Left renal pelvis (tissue), 4 donors: Measurements from ENCODE around the gene IKBKG. TPM values are rescaled to one million over a fixed set of nuclear protein-coding genes. Genes with fewer than 3 reads are reported as not detected.
"Not testable (repeated sequence)": the region's sequence is repeated elsewhere in the genome, so short reads cannot be mapped to it uniquely, and the experiment has no call there.

Source experiments
- DNase-seq, 4 donors: peaks; one replicate each; pipeline ENCODE4 v3.0.0-alpha.2; 2013; ENCODE audit warnings: low read depth in 4 of 4, low spot score in 3 of 4
- polyA plus RNA-seq, 4 donors: library from polyadenylated mRNA; unstranded; fragments of 120-200 nt; gene quantifications; one replicate each; pipeline ENCODE4 v1.2.1, GENCODE V29; 2013; ENCODE audit not compliant: insufficient read length in 4 of 4

The IKBKG gene
- polyA plus RNA-seq, 4 donors, result 12.3 to 19.1 (median 14.4) TPM

DNA sequence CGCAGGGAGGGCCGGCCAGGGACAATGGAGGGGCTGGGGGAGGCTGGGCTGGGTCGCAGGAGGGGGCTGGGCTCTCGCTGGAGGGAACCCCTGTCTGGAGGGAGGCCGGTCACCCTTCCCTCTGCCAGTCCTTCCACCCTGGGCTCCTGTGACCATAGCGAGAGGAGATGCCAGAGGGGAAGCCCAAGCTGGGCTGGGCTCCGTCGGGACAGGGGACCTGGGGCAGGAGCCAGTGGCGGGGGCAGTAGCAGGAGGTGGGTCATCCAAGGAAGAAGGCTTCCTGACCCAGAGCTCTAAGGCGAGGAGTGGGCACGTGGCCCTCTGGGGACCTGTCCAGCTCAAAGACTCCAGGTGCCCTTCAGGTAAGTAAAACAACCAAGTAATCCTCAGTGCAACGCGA lies 54.8 kb downstream of the IKBKG start:
- DNase-seq, result no peak

DNA sequence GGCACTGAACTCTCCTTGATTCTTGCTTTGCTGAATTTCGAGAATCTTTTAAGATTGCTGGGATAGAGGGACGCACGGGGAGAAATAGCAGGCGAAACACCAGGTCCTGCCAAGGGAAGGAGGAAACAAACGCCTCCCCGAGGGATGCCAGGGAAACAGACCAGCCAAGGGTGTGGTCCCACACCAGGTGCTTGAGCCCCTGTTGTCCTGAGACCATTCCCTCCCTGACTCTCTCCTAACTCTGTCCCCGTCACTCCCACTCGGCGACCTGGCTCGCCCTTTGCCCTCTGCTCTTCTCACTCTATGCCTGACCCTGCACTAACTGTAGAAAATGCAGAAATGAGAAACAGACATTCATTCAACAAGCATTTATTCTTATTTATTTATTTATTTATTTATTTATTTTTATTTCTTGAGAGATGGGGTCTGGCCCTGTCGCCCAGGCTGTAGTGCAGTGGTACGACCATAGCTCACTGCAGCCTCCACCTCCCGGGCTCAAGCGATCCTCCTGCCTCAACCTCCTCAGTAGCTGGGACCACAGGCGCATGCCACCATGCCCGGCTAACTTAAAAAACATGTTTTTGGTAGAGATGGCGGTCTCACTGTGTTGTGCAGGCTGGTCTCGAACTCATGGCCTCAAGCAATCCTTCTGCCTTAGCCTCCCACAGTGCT lies 55.5 kb downstream of the IKBKG start:
- DNase-seq, result no peak

DNA sequence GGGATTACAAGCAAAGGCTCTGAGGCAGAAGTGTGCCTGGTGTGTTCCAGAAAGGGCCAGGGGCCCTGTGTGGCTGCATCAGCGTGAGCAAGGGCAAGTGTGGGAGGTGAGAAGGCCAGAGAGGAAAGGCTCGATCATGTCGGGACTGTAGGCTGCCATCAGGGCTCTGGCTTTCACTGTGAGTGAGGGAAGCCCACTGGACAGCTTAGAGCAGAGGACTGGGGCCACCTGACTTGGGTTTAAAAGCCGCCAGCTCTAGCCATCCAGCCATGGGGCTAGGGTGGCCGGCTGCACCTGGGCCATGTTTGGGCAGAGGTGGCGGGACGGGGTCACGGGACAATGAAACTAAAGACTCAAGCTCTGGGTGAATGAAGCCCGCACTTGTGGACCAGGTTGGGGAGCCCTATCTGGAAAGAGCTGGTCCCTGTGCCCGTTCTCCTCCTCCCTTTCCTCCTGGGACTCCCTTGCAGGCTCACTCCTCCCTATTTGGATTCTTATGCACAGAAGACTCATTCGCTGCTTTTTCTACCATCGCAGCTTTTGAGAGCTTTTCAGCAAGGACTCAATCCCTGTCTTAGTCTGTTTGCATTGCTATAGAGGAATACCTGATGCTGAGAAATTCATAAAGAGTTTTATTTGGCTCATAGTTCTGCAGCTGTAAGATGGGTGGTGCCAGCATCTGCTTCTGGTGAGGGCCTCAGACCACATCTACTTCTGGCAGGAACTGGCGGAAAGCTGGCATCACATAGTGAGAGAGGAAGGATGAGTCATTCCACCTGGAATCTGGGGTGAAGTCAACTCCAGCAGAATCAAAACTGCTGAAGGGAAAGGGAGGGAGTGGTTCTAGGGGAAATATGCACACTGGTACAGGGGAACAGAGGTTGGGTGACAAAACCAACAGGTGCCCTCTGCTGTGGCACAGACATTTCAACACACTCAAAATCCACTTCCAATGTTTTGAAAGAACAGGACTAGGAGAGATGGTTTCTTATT lies 56.3 kb downstream of the IKBKG start:
- no peak for DNase-seq

DNA sequence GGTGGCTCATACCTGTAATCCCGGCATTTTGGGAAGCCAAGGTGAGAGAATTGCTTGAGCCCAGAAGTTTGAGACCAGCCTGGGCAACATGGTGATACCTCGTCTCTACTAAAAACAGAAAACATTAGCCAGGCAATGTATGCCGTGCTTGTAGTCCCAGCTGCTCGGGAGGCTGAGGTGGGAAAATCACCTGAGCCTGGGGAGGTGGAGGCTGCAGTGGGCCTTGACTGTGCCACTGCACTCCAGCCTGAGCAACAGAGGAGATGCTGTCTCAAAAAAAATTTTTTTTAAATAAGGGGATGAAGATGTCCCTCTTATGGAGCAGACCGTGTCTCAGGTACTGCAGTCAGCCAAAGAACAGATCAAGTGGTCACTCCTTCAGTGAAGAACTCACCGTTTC lies 58.1 kb downstream of the IKBKG start:
- DNase-seq, result no peak

DNA sequence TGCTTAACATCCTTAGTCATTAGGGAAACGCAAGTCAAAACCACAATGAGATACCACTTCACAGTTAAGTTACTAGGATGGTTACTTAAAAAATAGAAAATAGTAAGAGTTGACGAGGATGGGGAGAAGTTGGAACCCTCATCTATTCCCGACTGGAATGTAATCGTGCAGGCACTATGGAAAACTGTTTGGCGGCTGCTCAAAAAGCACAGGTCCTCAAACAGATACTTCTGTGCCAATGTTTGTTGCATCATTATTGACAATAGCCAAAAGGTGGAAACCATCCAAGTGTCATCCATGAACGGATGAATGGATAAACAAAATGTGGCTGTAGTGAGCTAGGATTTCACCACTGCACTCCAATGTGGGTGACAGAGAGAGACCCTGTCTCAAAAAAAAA lies 60.0 kb downstream of the IKBKG start:
- DNase-seq, result no peak

DNA sequence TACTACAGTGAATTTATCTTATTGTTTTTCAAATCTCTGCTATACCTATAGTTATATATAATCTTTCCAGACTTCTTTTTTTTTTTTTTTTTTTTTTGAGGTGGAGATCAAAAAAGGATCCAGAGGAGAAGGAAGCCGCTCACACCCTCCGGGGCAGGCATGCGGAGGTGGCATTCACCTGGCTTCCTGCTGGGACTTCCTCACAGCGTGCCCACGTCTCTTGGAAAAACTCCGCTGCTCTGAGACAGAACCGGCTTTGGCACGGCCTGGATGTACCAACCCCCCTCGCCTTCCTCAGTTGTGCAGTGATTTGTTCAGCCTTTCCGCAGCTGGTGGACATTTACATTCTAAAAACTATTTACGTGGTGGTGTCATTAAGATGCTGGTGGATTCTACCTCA lies 60.6 kb downstream of the IKBKG start:
- not testable (repeated sequence) for DNase-seq

DNA sequence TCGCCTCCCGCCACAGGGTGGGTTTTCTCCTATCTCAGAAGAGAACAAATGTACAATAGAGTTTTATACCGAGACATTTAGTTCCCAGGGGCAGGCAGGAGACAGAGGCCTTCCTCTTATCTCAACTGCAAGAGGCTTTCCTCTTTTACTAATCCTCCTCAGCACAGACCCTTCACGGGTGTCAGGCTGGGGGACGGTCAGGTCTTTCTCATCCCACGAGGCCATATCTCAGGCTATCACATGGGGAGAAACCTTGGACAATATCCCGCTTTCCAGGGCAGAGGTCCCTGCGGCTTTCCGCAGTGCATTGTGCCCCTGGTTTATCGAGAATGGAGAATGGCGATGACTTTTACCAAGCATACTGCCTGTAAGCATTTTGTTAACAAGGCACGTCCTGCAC lies 61.4 kb downstream of the IKBKG start:
- not testable (repeated sequence) for DNase-seq

DNA sequence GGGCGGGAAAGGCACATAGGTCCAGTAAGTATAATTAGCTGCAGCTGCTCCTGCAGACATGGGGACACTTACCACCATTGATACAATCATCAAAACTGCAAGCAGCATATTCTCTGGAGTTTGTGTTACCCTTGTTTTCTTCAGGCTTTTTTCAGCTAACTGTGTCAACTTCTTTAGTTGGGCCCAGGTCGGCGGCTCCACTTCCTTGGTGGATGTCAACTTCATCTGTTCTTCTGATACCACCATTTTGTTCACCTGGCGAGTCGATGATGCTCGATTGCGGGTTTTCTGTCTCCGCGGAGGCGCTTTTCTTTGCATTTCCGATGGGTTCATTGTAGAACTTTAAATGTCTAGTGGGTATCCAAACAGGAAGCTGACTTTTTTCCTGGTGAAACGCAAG lies 63.7 kb downstream of the IKBKG start:
- DNase-seq, result not testable (repeated sequence)

DNA sequence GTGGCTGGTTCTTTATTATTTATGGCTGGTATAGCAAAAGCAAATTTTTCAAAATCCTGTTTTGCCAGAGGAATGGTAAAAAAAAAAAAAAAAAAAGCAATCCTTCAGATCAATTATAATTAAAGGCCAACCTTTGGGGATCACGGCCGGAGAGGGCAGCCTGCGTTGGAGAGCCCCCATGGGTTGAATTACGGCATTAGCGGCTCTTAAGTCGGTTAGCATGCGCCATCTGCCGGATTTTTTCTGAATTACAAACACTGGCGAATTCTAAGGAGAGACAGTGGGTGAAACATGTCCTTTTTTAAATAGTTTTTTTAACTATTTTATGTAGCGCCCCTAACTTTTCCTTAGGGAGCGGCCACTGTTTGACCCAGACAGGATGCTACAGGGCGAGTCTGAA lies 66.2 kb downstream of the IKBKG start:
- not testable (repeated sequence) for DNase-seq

Other genes starting within 250 kb of the IKBKG start
- 100 to 1,000 TPM; 390 to 584 (median 487) TPM for gene FLNA, start 173.0 kb upstream of the IKBKG start, polyA plus RNA-seq
- 10 to 100 TPM; 59.5 to 75.9 (median 68.4) TPM for gene EMD, start 168.3 kb upstream of the IKBKG start, polyA plus RNA-seq
- 1,000 to 10,000 TPM; 2,891 to 3,494 (median 3,187) TPM for gene RPL10, start 149.2 kb upstream of the IKBKG start, polyA plus RNA-seq
- 10 to 100 TPM; 10.1 to 16.5 (median 12.0) TPM for gene DNASE1L1, start 138.4 kb upstream of the IKBKG start, polyA plus RNA-seq
- 10 to 100 TPM; 23.9 to 50.8 (median 33.3) TPM for gene TAFAZZIN, start 136.1 kb upstream of the IKBKG start, polyA plus RNA-seq
- 100 to 1,000 TPM in 3 of 4 donors, 10 to 100 TPM in 1; 90.0 to 165 (median 151) TPM for gene ATP6AP1, start 118.9 kb upstream of the IKBKG start, polyA plus RNA-seq
- gene GDI1, start 110.5 kb upstream of the IKBKG start, polyA plus RNA-seq, result 100 to 1,000 TPM; 120 to 154 (median 127) TPM
- gene FAM50A, start 103.5 kb upstream of the IKBKG start, polyA plus RNA-seq, result 10 to 100 TPM; 44.1 to 52.3 (median 46.7) TPM
- 10 to 100 TPM; 45.2 to 69.6 (median 53.6) TPM for gene PLXNA3, start 89.3 kb upstream of the IKBKG start, polyA plus RNA-seq
- 10 to 100 TPM; 11.2 to 14.8 (median 12.2) TPM for gene LAGE3, start 68.3 kb upstream of the IKBKG start, polyA plus RNA-seq
- 10 to 100 TPM; 19.9 to 29.3 (median 27.1) TPM for gene UBL4A, start 61.0 kb upstream of the IKBKG start, polyA plus RNA-seq
- gene SLC10A3, start 57.0 kb upstream of the IKBKG start, polyA plus RNA-seq, result 10 to 100 TPM; 17.2 to 21.7 (median 21.0) TPM
- gene FAM3A, start 31.4 kb upstream of the IKBKG start, polyA plus RNA-seq, result 10 to 100 TPM; 25.6 to 43.5 (median 30.7) TPM
- 10 to 100 TPM; 38.0 to 47.5 (median 40.5) TPM for gene G6PD, start 774 bp upstream of the IKBKG start, polyA plus RNA-seq
- gene CTAG1A, start 37.5 kb downstream of the IKBKG start, polyA plus RNA-seq, result not detected
- not detected for gene CTAG1B, start 71.7 kb downstream of the IKBKG start, polyA plus RNA-seq
- gene CTAG2, start 106.0 kb downstream of the IKBKG start, polyA plus RNA-seq, result not detected
- gene GAB3, start 203.5 kb downstream of the IKBKG start, polyA plus RNA-seq, result 1 to 10 TPM; 2.2 to 3.0 (median 2.6) TPM
- gene DKC1, start 215.2 kb downstream of the IKBKG start, polyA plus RNA-seq, result 10 to 100 TPM; 44.1 to 59.2 (median 58.5) TPM